ENCODE results near the gene DNAH1. TPM values are rescaled to one million over a fixed set of nuclear protein-coding genes. Genes with fewer than 3 reads are reported as not detected.

DNAH1 gene
- total RNA-seq, 2 donors from 2014 or later = 7.0 to 9.1 TPM

GRCh38 chr3:52318186-52318816 lies 2.2 kb downstream of the DNAH1 start:
- intact Hi-C loops (cut with DNase I) = no loop called here
- Histone ChIP-seq H3K4me3 (no peak overlapping the region), H3K36me3 (no peaks in the 10 kb centered on the region), H3K27me3 (no peaks in the 10 kb centered on the region), H3K27ac (no peak overlapping the region), H3K9me3 (no peaks in the 10 kb centered on the region), H3K4me1 (peaks cover 6% of the 10 kb centered on the region), H3K9ac (ENCODE audit: low read depth in 2 of 2, low read length in 2 of 2) (no peak overlapping the region)
- TF ChIP-seq, protein P1, sequence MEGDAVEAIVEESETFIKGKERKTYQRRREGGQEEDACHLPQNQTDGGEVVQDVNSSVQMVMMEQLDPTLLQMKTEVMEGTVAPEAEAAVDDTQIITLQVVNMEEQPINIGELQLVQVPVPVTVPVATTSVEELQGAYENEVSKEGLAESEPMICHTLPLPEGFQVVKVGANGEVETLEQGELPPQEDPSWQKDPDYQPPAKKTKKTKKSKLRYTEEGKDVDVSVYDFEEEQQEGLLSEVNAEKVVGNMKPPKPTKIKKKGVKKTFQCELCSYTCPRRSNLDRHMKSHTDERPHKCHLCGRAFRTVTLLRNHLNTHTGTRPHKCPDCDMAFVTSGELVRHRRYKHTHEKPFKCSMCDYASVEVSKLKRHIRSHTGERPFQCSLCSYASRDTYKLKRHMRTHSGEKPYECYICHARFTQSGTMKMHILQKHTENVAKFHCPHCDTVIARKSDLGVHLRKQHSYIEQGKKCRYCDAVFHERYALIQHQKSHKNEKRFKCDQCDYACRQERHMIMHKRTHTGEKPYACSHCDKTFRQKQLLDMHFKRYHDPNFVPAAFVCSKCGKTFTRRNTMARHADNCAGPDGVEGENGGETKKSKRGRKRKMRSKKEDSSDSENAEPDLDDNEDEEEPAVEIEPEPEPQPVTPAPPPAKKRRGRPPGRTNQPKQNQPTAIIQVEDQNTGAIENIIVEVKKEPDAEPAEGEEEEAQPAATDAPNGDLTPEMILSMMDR (IDR thresholded peaks at IDR 0.05) = no peak
- no peak for DNase-seq

GRCh38 chr3:52319921-52320595 lies 3.9 kb downstream of the DNAH1 start:
- Histone ChIP-seq H3K9ac (ENCODE audit: low read depth in 2 of 2, low read length in 2 of 2) (no peak overlapping the region), H3K27me3 (no peaks in the 10 kb centered on the region), H3K36me3 (no peaks in the 10 kb centered on the region), H3K27ac (no peak overlapping the region), H3K4me1 (peaks cover 6% of the 10 kb centered on the region), H3K4me3 (no peak overlapping the region), H3K9me3 (no peaks in the 10 kb centered on the region)
- DNase-seq = no peak
- intact Hi-C loops (cut with DNase I) = no loop called here
- TF ChIP-seq, protein P1 (IDR thresholded peaks at IDR 0.05) = no peak

GRCh38 chr3:52321481-52321880 lies 5.4 kb downstream of the DNAH1 start:
- TF ChIP-seq, protein P1 (IDR thresholded peaks at IDR 0.05) = no peak
- H3K27ac ChIP-seq = no peak overlapping the region
- peaks cover 6% of the 10 kb centered on the region for H3K4me1 ChIP-seq
- no peak overlapping the region for H3K9ac ChIP-seq (ENCODE audit: low read depth in 2 of 2, low read length in 2 of 2)
- no peak for DNase-seq
- intact Hi-C loops (cut with DNase I) = no loop called here
- no peaks in the 10 kb centered on the region for H3K36me3 ChIP-seq
- no peak overlapping the region for H3K4me3 ChIP-seq
- H3K27me3 ChIP-seq = no peaks in the 10 kb centered on the region
- no peaks in the 10 kb centered on the region for H3K9me3 ChIP-seq

DNA sequence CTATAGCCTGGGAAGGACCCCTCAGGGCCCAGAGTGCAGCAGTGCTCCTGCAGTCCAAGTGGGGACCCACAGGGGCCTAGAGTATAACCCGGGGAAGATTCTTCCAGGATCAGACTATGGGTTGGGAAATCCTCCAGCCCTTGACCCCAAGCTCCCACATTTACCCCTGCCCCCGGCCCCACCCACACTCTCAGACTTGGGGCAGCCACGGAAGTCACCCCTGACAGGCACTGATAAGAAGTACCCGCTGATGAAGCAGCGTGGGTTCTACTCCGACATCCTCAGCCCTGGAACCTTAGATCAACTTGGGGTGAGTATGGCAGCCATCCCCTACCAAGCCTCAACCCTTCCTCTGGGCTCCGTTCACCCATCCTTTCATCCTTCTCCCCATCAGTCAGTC lies 6.3 kb downstream of the DNAH1 start:
- intact Hi-C loops (cut with DNase I) = no loop called here

GRCh38 chr3:52323526-52324295 lies 7.6 kb downstream of the DNAH1 start:
- Histone ChIP-seq H3K27ac (no peak overlapping the region), H3K4me3 (no peak overlapping the region), H3K9me3 (no peaks in the 10 kb centered on the region), H3K27me3 (no peaks in the 10 kb centered on the region), H3K4me1 (no peaks in the 10 kb centered on the region), H3K36me3 (no peaks in the 10 kb centered on the region), H3K9ac (ENCODE audit: low read depth in 2 of 2, low read length in 2 of 2) (no peak overlapping the region)
- no peak for DNase-seq
- TF ChIP-seq, protein P1 (IDR thresholded peaks at IDR 0.05) = no peak
- intact Hi-C loops (cut with DNase I) = no loop called here

More for the DNA sequence above, 6.3 kb downstream of the DNAH1 start:
- Histone ChIP-seq H3K4me3 (no peak overlapping the region), H3K27ac (no peak overlapping the region), H3K9ac (ENCODE audit: low read depth in 2 of 2, low read length in 2 of 2) (no peak overlapping the region), H3K9me3 (no peaks in the 10 kb centered on the region), H3K4me1 (peaks cover under 1% of the 10 kb centered on the region), H3K36me3 (no peaks in the 10 kb centered on the region), H3K27me3 (no peaks in the 10 kb centered on the region)
- TF ChIP-seq, protein P1 (IDR thresholded peaks at IDR 0.05) = no peak
- DNase-seq = no peak

Measured in colonic mucosa (tissue), 4 donors.